GM19238 (cell line): Measurements from ENCODE around the gene EML3.
"Not testable (repeated sequence)": the region's sequence is repeated elsewhere in the genome, so short reads cannot be mapped to it uniquely, and the experiment has no call there.

Experiments
- DNase-seq: peaks from one replicate; pipeline ENCODE4 v3.0.0; 2011; ENCODE audit warnings: low spot score; ENCODE audit not compliant: insufficient read length

Gene EML3

GRCh38 chr11:62600367-62601121 lies 12.0 kb downstream of the EML3 start:
- DNase-seq, result no peak

GRCh38 chr11:62599901-62600300 lies 12.7 kb downstream of the EML3 start:
- DNase-seq, result no peak

GRCh38 chr11:62599069-62599696 lies 13.4 kb downstream of the EML3 start:
- DNase-seq, result peak; percentile 97

GRCh38 chr11:62595124-62595523 lies 17.5 kb downstream of the EML3 start:
- no peak for DNase-seq

GRCh38 chr11:62593434-62594044 lies 19.0 kb downstream of the EML3 start:
- DNase-seq, result no peak

- DNase-seq, result no peak
These were observed 19.6 kb downstream of the EML3 start for GRCh38 chr11:62592989-62593421.

GRCh38 chr11:62592146-62592815 lies 20.3 kb downstream of the EML3 start:
- DNase-seq, result no peak

GRCh38 chr11:62591448-62592145 lies 21.0 kb downstream of the EML3 start, which contains the start of gene TUT1:
TUT1 (minus strand) TSS chr11:62591523; CDS start chr11:62591485, 38 bp downstream.
- peak; percentile 89 for DNase-seq

GRCh38 chr11:62588966-62589637 lies 23.5 kb downstream of the EML3 start:
- DNase-seq, result no peak

GRCh38 chr11:62585356-62585755 lies 27.2 kb downstream of the EML3 start:
- DNase-seq, result not testable (repeated sequence)

GRCh38 chr11:62581735-62582134 lies 30.8 kb downstream of the EML3 start:
- DNase-seq, result not testable (repeated sequence)

- DNase-seq, result no peak
These were observed 31.4 kb downstream of the EML3 start for GRCh38 chr11:62580959-62581715.

- no peak for DNase-seq
These were observed 33.3 kb downstream of the EML3 start for GRCh38 chr11:62579252-62579651.

GRCh38 chr11:62578541-62578940 lies 34.0 kb downstream of the EML3 start:
- no peak for DNase-seq

GRCh38 chr11:62577046-62577714 lies 35.4 kb downstream of the EML3 start:
- no peak for DNase-seq

GRCh38 chr11:62575837-62576236 lies 36.7 kb downstream of the EML3 start:
- no peak for DNase-seq

GRCh38 chr11:62575156-62575555 lies 37.4 kb downstream of the EML3 start:
- no peak for DNase-seq

- no peak for DNase-seq
These were observed 38.1 kb downstream of the EML3 start for GRCh38 chr11:62574363-62575071.
